Panc1 (cell line): Measurements from ENCODE around the gene FOXR1. TPM values are rescaled to one million over a fixed set of nuclear protein-coding genes. Genes with fewer than 3 reads are reported as not detected.
A peak's percentile ranks its signal among the peaks of the same experiment; 100 is the strongest.

Experiments
- ATAC-seq: fragments of 200-7000 bp; cut with Tn5 transposase; 2 replicates; pipeline ENCODE4 v1.9.1; 2020; ENCODE audit warnings: mild to moderate bottlenecking, moderate library complexity
- BruUV-seq: library from RNA; stranded (reverse); fragments of 400-500 nt; replicated peaks from 2 replicates; lab custom pipeline; 2021; lab: Mats Ljungman, UMichigan
- CTCF ChIA-PET: fragments of 300-600 bp; sonication (Branson Sonifier 250); formaldehyde crosslinking; loops from one replicate; lab custom pipeline; 2022; ENCODE audit warnings: antibody characterized with exemption; lab: Charles Lee
- POLR2A ChIA-PET: fragments of 300-600 bp; sonication (Branson Sonifier 250); formaldehyde crosslinking; loops from one replicate; lab custom pipeline; 2022; ENCODE audit warnings: antibody characterized with exemption; lab: Charles Lee
- DNase-seq: peaks from one replicate; pipeline ENCODE4 v3.0.0-alpha.2; 2010; ENCODE audit warnings: low read depth, low spot score
- H3K27ac ChIP-seq: 2 replicates; pipeline ENCODE4 v1.5.1; 2011; ENCODE audit warnings: mild to moderate bottlenecking, low read length, inconsistent platforms
- H3K27me3 ChIP-seq: fragments of 200-500 bp; sonication (Bioruptor generic); 2 replicates; pipeline ENCODE4 v1.6.0; 2014; ENCODE audit warnings: low read length, inconsistent platforms; ENCODE audit not compliant: control insufficient read depth, insufficient read depth
- H3K36me3 ChIP-seq: fragments of 200-500 bp; sonication (Bioruptor generic); 2 replicates; pipeline ENCODE4 v1.5.1; 2014; ENCODE audit warnings: inconsistent platforms, mild to moderate bottlenecking, low read length, moderate library complexity; ENCODE audit not compliant: control insufficient read depth, insufficient read depth
- H3K4me1 ChIP-seq: 2 replicates; pipeline ENCODE4 v1.5.1; 2011; ENCODE audit warnings: inconsistent platforms, mild to moderate bottlenecking, low read length, moderate library complexity; ENCODE audit not compliant: control insufficient read depth, insufficient read depth
- H3K4me3 ChIP-seq, 2 experiments: 2 replicates each; pipeline ENCODE4 v1.5.1; 2011 to 2012; ENCODE audit warnings: low read depth in 2 of 2, low read length in 2 of 2, mild to moderate bottlenecking in 2 of 2, inconsistent platforms in 1 of 2, moderate library complexity in 1 of 2
- H3K9me3 ChIP-seq: fragments of 200-500 bp; sonication (Bioruptor generic); 2 replicates; pipeline ENCODE4 v1.5.1; 2014; ENCODE audit warnings: low read depth, mild to moderate bottlenecking, inconsistent platforms, low read length, moderate library complexity; ENCODE audit not compliant: control insufficient read depth, insufficient read depth
- POLR2AphosphoS5 ChIP-seq: IDR thresholded peaks from 2 replicates; pipeline ENCODE4 v1.6.1; 2012; ENCODE audit warnings: mild to moderate bottlenecking, low read depth, low read length, moderate library complexity
- SIN3A ChIP-seq: IDR thresholded peaks from 2 replicates; pipeline ENCODE4 v1.6.1; 2012; ENCODE audit warnings: low read depth, mild to moderate bottlenecking, low read length, moderate library complexity, borderline replicate concordance; ENCODE audit not compliant: insufficient read depth
- TCF7L2 ChIP-seq: IDR thresholded peaks from 2 replicates; pipeline ENCODE4 v1.6.1; 2011; ENCODE audit warnings: mild to moderate bottlenecking, low read depth, low read length, inconsistent platforms
- in situ Hi-C: cut with HindIII; loops from 2 replicates; pipeline ENCODE4 v1.10.0; 2016; ENCODE audit warnings: low sequenced_read_pairs, low pct_unique_long_range_greater_than_20kb
- intact Hi-C: fragments of 100-400 bp; cut with micrococcal nuclease; formaldehyde crosslinking; loops from one replicate; pipeline ENCODE4 v1.10.0; 2022; ENCODE audit not compliant: unreplicated experiment
- total RNA-seq: library from RNA; stranded (reverse); gene quantifications from one replicate; pipeline ENCODE4 v1.2.1, GENCODE V29; 2021; ENCODE audit not compliant: unreplicated experiment
- TF ChIP-seq, protein P1 (sequence below): fragments of 450-650 bp; IDR thresholded peaks from 2 replicates; pipeline ENCODE4 v1.5.1; 2017; ENCODE audit warnings: mild to moderate bottlenecking
- TF ChIP-seq, protein P2 (sequence below), 2 experiments: IDR thresholded peaks; 2 replicates each; pipeline ENCODE4 v1.6.1; 2011 to 2012; ENCODE audit warnings: low read depth in 2 of 2, control low read depth in 1 of 2, low read length in 1 of 2, mild to moderate bottlenecking in 1 of 2, moderate library complexity in 1 of 2; ENCODE audit not compliant: insufficient read depth in 1 of 2

The FOXR1 gene
- total RNA-seq, 1 experiment from 2014 or later: not detected

DNA sequence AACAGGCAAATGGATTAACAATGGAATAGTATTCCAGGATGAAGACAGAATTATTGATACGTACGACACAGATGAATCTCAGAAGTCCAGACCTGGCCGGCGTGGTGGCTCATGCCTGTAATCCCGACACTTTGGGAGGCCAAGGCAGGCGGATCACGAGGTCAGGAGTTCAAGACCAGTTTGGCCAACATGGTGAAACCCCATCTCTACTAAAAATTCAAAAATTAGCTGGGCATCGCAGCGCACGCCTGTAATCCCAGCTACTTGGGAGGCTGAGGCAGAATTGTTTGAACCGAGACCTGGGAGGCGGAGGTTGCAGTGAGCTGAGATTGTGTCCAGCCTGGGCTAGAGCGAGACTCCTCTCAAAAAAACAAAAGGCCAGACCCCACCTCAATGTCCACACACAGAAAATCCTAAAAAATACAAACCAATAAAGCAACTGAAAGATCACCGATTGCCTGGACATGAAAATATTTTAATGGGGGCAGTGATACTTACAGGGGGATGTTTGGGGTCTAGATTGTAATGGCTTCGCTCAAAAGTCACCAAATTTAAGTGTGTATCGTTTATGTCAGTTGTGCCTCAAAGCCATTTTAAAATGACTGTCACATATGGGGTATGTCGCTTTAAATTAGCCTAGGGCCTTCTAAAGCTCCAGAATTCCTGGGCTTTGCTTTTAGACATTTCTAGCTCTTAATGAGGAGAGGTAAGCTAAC is 42.8 kb downstream of the FOXR1 start:
- Histone ChIP-seq H3K27me3 (no peaks in the 10 kb centered on the region), H3K4me3 (no peak overlapping the region), H3K27ac (no peak overlapping the region), H3K9me3 (no peaks in the 10 kb centered on the region), H3K4me1 (peaks cover 14% of the 10 kb centered on the region), H3K36me3 (peaks cover 26% of the 10 kb centered on the region)
- ChIA-PET CTCF (no interaction called here), POLR2A (no interaction called here)
- no TSS peak for BruUV-seq
- intact Hi-C loops (no loop called here), in situ Hi-C loops (no loop called here)
- ATAC-seq (no peak), DNase-seq (no peak)
- TF ChIP-seq TCF7L2 (no peak), SIN3A (no peak), POLR2AphosphoS5 (peak; percentile 61; the same call in 1 of the 2 replicates)
- TF ChIP-seq, protein P1, sequence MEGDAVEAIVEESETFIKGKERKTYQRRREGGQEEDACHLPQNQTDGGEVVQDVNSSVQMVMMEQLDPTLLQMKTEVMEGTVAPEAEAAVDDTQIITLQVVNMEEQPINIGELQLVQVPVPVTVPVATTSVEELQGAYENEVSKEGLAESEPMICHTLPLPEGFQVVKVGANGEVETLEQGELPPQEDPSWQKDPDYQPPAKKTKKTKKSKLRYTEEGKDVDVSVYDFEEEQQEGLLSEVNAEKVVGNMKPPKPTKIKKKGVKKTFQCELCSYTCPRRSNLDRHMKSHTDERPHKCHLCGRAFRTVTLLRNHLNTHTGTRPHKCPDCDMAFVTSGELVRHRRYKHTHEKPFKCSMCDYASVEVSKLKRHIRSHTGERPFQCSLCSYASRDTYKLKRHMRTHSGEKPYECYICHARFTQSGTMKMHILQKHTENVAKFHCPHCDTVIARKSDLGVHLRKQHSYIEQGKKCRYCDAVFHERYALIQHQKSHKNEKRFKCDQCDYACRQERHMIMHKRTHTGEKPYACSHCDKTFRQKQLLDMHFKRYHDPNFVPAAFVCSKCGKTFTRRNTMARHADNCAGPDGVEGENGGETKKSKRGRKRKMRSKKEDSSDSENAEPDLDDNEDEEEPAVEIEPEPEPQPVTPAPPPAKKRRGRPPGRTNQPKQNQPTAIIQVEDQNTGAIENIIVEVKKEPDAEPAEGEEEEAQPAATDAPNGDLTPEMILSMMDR: no peak
- TF ChIP-seq, protein P2, sequence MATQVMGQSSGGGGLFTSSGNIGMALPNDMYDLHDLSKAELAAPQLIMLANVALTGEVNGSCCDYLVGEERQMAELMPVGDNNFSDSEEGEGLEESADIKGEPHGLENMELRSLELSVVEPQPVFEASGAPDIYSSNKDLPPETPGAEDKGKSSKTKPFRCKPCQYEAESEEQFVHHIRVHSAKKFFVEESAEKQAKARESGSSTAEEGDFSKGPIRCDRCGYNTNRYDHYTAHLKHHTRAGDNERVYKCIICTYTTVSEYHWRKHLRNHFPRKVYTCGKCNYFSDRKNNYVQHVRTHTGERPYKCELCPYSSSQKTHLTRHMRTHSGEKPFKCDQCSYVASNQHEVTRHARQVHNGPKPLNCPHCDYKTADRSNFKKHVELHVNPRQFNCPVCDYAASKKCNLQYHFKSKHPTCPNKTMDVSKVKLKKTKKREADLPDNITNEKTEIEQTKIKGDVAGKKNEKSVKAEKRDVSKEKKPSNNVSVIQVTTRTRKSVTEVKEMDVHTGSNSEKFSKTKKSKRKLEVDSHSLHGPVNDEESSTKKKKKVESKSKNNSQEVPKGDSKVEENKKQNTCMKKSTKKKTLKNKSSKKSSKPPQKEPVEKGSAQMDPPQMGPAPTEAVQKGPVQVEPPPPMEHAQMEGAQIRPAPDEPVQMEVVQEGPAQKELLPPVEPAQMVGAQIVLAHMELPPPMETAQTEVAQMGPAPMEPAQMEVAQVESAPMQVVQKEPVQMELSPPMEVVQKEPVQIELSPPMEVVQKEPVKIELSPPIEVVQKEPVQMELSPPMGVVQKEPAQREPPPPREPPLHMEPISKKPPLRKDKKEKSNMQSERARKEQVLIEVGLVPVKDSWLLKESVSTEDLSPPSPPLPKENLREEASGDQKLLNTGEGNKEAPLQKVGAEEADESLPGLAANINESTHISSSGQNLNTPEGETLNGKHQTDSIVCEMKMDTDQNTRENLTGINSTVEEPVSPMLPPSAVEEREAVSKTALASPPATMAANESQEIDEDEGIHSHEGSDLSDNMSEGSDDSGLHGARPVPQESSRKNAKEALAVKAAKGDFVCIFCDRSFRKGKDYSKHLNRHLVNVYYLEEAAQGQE (IDR thresholded peaks at IDR 0.05; ENCODE audit: insufficient read depth in 1 of 2, low read depth in 2 of 2, low read length in 1 of 2): no peak

DNA sequence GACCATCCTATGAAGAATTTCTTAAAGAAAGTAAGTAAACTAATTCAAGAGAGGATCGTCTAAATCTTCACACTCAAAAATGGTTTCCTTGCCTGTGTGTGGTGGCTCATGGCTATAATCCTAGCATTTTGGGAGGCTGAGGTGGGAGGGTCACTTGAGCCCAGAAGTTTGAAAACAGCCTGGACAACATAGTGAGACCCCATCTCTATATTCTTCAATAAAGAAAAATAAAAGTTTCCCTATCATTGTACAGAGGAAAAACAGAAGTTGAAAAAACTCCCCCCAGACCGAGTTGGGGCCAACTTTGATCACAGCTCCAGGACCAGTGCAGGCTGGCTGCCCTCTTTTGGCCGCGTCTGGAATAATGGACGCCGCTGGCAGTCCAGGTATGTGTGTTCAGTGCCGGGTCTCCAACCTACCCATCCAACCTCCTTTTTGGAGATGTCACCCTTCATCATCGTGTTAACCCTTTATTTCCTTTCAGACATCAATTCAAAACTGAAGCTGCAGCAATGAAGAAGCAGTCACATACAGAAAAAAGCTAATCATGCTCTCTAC is 43.6 kb downstream of the FOXR1 start:
- no peak overlapping the region for H3K27ac ChIP-seq
- no peaks in the 10 kb centered on the region for H3K9me3 ChIP-seq
- H3K4me1 ChIP-seq: peaks cover 19% of the 10 kb centered on the region
- peaks cover 26% of the 10 kb centered on the region for H3K36me3 ChIP-seq
- in situ Hi-C loops (loop anchor here (5.0 kb wide), 1 partner anchor 223 kb away; the partner anchor contains the start of gene DDX6), intact Hi-C loops (no loop called here)
- no peak overlapping the region for H3K4me3 ChIP-seq
- ChIA-PET POLR2A (interaction anchor here (0.6 kb wide), 2 partner anchors 193 to 647 kb away, joined by 3 read pairs; no protein-coding TSS in a partner anchor), CTCF (no interaction called here)
- no TSS peak for BruUV-seq
- H3K27me3 ChIP-seq: no peaks in the 10 kb centered on the region
- ATAC-seq: no peak
- DNase-seq: no peak
- TF ChIP-seq TCF7L2: no peak
- TF ChIP-seq, protein P1: peak; percentile 80
- TF ChIP-seq, protein P2 (IDR thresholded peaks at IDR 0.05; ENCODE audit: insufficient read depth in 1 of 2, low read depth in 2 of 2, low read length in 1 of 2): no peak
- TF ChIP-seq SIN3A: peak; percentile 65; the same call in 1 of the 2 replicates
- TF ChIP-seq POLR2AphosphoS5: peak; percentile 17
